Uterus (tissue), 2 donors: Measurements from ENCODE around the gene FEZF1.

Source experiments
- CTCF ChIP-seq, 4 experiments: fragments of 200-600 bp in 2 of 4; fragments of 450-650 bp in 2 of 4; sonication (generic) in 2 of 4; IDR thresholded peaks; one replicate each; pipeline ENCODE4 v1.5.1; 2016 to 2019; ENCODE audit warnings: antibody characterized with exemption in 4 of 4, mild to moderate bottlenecking in 2 of 4, moderate library complexity in 1 of 4
- POLR2A ChIP-seq, 2 donors: fragments of 450-650 bp; IDR thresholded peaks; one replicate each; pipeline ENCODE4 v1.6.1; 2016; ENCODE audit warnings: antibody characterized with exemption in 2 of 2, mild to moderate bottlenecking in 1 of 2, moderate library complexity in 1 of 2

GRCh38 chr7:122268101-122268500, 36.4 kb downstream of the FEZF1 start:
- TF ChIP-seq CTCF (IDR thresholded peaks at IDR 0.05) (no peak), POLR2A (IDR thresholded peaks at IDR 0.05) (no peak)
